GM21737 (cell line): ENCODE data around the gene NECTIN4.
A peak's percentile ranks its signal among the peaks of the same experiment; 100 is the strongest.

Source experiments
- ATAC-seq: cut with Tn5 transposase; IDR thresholded peaks from one replicate; pipeline ENCODE4 v1.9.1; 2021; ENCODE audit warnings: mild to moderate bottlenecking, moderate library complexity; ENCODE audit not compliant: unreplicated experiment

The NECTIN4 gene

GRCh38 chr1:161113915-161114314 is 24.6 kb upstream of the NECTIN4 start:
- ATAC-seq, result no peak

DNA sequence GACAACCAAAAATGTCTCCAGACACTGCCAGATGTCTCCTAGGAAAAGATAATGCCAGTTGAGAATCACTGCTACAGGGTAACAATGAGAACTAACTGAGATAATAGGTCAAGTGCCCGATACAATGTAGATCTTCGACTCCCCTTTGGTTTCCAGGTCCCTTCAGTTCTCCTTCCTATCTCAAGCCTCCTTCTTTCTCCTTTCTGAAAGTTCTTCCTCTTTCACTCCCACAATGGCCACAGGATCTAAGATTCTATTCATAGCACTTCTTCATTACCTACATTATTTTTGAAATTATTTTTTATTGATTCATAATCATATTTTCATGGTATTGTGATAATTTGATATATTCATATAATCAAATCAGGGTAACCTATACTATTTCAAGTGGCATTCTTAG is 22.2 kb upstream of the NECTIN4 start:
- no peak for ATAC-seq

DNA sequence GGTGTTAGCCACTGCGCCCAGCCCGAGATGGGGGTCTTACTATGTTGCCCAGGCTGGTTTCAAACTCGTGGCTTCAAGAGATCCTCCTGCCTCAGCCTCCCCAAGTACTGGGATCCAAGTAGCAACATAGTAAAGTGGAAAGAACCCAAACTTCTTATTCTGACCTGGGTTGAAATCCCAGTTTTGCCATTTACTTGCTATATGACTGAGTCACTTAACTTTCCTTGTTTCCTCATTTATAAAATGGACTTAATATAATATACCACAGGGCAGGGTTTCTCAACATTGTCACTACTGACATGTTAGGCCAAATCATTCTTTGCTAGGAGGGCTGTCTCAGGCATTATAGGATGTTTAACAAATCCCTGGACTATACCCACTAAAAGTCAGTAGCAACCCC is 21.8 kb upstream of the NECTIN4 start:
- no peak for ATAC-seq

GRCh38 chr1:161106431-161106830 is 17.1 kb upstream of the NECTIN4 start:
- ATAC-seq, result no peak

- ATAC-seq, result no peak
Measured at GRCh38 chr1:161100556-161100955, 11.2 kb upstream of the NECTIN4 start.

DNA sequence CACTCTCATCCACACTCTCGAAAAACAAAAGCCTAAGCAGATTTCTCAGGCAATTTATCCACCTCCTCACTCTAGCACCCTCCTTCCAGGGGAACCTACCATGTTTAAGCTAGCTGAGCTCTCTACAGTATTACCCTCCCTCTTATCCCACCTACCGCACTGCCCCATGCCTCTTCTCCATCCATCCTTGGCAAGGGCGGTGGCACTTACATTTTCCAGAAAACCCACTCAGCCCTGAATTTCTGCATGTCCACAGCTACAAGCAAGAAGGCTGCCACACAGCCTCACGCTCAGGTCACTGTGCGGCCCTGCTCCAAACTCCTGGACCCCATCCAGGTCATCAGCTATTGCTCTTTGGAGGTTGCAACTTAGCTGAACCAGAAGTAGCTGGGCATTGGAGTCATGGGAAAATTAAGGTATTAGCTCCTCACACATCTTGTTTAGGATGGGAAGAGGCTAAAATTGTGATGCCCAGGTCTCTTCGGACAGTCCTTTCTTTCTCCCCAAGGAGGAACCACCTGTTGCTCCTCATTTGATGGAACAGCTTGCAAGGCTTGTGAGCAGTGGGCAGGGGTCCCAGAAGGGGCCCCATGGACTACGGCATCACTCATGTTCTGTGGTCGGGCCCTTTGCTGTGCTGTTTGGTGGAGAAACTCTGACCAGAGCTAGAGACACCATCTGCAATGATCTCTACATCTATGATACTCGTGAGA is 9.9 kb upstream of the NECTIN4 start:
- no peak for ATAC-seq

DNA sequence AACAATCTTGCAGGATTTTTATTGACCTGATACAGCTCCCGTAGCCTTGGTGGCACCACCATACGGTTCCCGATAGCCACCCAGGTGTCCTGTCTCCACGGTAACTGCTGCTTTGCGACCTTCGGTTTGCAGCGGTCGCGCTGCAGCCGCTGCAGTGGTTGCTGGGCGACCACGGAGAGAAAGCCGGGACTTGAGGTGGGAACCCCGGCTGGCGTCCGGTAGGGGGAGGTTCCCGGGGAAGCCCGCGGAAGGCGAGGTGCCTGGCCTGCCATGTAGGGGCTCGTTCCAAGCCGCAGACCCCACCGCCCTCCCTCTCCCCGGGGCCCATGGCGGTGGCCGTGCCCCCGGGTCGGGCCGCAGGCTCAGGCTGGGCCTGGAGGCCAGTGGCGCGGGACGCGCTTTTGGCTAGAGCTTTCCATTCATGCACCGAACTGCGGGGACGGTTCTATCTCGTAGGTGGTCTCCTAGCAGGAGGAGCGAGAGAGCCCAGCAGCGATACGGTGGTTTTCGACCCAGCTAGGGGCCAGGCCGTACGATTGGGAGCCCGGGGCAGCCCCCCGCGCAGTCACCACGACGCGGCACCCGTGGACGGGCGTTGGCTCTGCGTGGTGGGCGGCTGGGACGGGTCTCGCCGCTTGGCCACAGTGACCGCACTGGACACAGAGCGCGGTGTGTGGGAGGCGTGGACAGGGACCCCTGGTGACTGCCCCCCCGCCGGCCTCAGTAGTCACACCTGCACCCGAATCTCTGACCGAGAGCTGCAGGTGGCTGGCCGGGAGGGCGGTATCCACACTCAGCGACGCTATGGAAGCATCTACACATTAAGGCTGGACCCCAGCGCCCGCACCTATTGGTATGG is 9.1 kb upstream of the NECTIN4 start, which contains the start of gene KLHDC9:
TSS of gene KLHDC9 (plus strand) at position 152 of the 859 bp plus-strand sequence. CDS start at position 327, 175 bp downstream.
- ATAC-seq, result peak; percentile 61

DNA sequence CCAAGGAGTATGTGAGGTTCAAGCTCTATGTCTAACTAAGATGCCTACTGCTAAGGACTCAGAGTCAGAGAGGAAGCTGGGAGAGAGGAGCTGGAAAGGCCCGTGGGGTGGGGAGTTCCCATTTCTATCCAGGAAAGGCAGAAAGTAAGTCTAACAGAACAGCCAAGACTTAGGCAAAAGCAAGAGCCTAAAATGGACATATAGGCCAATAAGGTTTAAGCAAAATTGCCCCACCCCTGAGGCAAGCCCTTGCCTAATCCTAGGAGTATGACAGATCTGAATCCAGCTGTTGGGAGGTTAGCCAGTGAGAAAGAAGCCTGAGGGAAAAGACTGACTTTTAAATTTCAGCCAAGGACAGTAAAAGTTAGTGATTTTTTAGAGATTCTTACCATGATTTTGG is 7.2 kb upstream of the NECTIN4 start:
- ATAC-seq, result no peak

DNA sequence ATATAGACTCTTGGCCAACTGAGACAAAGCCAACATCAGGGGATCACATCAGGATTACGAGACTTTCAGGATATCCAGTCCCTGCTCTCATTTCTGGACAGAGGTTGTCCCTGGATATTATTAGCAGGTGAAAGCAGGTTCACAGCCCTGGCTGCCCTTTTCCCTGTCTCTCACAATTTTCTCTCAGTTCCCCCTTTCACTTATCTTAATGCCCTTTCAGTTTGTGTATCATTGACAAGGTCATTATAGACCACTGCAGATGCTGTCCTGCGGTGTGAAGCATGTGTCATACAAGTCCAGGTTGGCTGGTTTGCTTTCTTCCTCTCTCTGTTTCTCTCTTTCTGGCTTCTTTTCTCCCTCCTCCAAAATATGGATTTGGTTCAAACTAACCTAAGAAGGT is 6.7 kb upstream of the NECTIN4 start:
- ATAC-seq, result peak; percentile 25

- ATAC-seq, result no peak
Measured at GRCh38 chr1:161095230-161095629, 5.9 kb upstream of the NECTIN4 start.

DNA sequence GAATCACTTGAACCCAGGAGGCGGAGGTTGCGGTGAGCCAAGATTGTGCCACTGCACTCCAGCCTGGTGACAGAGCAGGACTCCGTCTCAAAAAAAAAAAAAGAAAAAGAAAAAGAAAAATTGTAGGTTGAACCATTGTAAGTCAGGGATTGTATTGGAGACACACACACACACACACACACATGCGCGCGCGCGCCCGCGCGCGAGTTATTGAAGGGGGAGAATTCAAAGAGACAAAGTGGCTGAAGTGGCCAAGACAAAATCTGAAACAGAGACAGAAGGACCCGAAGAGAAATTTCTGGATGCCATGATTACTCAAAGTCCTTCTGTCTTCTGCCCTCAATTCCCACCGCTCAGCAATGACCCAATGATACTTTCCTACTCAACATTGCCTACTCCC is 5.1 kb upstream of the NECTIN4 start:
- no peak for ATAC-seq

DNA sequence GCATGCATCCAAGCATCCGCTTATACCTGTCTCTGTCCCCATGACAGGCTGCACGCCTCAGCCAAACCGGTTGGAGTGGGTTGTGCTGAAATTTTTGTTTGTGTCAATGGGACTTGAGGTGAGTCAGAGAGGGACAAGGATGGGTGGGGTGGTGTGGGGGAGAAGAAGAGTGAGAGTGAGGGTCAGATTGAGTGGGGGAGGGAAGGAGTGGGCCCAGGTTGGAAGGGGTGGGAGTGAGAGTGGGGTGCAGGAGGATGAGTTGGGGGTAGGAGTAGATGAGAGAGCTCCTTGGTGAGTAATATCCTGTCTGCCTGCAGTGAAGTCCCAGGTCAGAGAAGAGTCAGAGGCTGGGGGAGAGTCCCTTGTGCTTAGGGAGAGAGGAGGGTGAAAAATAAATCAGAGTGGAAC is 3.3 kb upstream of the NECTIN4 start:
- no peak for ATAC-seq

DNA sequence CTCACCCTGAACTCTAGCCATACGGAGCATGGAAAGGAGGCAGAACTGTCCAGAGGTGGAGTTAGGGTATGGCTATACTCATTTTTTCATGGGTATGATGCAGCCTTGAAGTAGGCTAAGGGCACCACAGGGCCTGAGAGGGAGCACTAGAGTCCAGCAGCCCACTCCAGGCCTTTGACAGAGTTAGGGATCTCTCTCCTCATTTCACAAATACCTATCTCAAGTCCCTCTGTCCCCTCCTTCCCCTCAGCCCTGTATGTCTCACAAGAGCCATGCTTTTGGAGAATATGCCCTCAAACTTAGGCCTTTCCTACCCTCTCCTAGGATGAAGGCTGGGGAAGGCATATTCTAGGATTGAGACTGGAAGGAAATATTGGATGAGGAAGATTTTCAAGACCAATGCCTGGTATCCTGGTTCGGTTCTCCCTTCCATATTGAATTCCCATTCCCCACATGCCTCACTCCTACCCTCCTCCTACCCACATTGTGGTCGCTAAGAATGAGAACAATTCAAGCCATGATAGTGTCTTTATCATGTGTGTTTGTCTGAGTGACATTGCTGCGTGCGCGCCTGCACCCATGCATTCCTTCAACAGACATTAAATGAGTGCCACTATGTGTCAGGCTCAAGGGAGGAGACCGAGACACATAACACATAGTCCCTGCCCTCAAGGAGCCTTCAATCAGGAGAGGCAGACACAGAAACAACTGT is 2.6 kb upstream of the NECTIN4 start:
- no peak for ATAC-seq

DNA sequence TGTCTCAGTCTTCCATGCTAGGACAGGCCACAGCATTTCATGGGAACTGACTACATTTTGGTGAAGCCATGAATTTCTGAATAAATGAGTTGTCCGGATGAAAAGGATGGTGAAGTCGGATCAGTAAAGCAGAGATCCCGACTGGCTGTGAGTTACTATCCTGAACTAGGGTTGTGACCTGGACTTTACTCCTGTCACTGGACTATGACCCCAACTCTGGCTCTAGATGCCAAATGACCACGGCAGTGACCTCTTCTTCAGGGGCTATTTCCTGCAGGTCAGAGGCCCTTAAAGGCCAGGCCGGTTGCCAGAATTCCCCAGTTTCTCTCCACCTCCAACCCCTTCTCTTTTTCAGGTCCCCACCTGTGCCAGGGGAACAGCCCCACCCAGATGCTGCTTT is 1.7 kb upstream of the NECTIN4 start:
- no peak for ATAC-seq

DNA sequence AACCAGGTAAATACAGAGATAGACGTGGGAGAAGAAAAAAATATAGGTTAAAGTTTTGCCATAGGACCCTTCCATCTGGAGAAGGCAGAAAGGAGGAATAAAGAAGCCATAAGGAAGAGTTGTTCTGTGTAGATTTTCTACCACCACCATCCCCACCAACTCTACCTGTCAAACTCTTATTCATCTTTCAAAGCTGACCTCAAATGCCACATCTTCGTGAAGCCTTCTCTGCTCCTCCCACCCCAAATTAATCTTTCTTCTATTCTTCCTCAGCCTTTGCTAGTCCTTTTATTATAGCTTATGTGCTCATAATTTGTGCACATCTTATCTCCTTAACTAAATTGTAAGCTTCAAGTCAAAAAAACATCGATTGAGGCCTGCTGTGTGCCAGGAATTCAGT is 1.3 kb upstream of the NECTIN4 start:
- ATAC-seq, result no peak

DNA sequence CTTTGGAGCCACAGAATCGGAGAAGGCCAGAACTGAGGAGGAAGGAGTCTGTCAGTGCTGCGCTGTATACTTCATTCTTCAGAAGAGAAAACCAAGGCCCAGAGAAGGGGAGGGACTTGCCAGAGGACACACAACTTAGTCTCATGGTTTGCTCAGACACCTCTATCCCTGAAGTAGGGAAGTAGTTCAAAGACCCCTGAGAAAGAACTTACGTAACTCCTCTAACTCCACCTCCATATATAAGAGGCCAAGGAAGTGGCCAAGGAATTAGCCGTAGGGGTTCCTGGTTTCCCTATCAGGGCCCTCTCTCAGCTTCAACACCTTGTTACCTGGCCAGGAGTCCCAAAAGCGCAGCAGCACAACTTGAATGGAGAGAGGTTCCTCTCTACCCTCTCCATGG is 580 bp upstream of the NECTIN4 start:
- ATAC-seq, result no peak

DNA sequence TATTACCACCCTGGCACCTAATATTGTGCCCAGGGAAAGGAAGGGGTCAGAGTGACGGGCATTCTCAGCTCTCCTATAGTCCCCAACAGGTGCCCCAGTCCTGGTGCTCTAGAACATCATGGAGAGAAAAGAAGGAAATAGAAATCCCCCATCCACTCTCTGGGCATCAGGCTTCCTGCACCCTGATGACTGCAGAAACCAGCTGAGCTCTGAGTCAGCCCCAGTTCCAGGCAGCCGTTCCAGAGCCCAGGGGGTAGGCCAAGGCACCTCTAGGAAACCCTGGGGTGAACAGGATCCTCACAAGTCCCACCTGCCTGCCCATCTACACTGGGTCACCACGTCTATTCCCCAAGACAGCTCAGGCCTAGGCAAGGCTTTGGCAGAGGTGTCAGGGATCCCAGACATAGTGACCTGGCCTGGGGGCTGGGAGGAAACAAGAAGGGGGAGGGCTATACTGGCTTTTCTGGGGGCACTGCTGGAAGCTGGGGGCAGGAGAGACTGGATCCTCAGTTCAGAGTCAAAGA is 709 bp downstream of the NECTIN4 start:
- ATAC-seq, result no peak

DNA sequence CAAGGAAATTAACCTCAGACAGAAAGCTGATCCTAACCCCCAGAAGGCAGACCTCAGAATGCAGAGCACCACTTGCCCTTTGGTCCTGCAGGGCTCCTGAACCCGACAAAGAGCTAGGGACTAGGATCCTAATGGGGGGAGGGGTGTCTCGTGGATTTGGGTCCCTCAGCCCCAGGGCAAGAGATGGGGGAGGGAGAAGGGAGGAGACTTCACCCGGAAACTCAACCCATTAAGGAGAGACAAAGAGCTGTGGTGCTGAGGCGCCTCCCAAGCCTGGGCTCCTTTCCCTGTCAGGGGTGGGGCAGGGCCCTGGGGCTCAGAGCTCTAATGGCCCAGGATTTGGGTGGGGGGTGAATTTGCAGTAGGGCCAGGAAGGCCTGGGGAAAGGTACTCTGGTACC is 2.9 kb downstream of the NECTIN4 start:
- no peak for ATAC-seq

- no peak for ATAC-seq
Measured at GRCh38 chr1:161085165-161085564, 4.2 kb downstream of the NECTIN4 start.

- ATAC-seq, result no peak
Measured at GRCh38 chr1:161084597-161084988, 4.8 kb downstream of the NECTIN4 start.
